HG03521 (cell line): ENCODE results near the gene PZP.
"Not testable (repeated sequence)": the region's sequence is repeated elsewhere in the genome, so short reads cannot be mapped to it uniquely, and the experiment has no call there.

Experiments
- ATAC-seq: cut with Tn5 transposase; IDR thresholded peaks from one replicate; pipeline ENCODE4 v1.9.1; 2021; ENCODE audit warnings: mild to moderate bottlenecking, moderate library complexity; ENCODE audit not compliant: unreplicated experiment

Gene PZP

DNA sequence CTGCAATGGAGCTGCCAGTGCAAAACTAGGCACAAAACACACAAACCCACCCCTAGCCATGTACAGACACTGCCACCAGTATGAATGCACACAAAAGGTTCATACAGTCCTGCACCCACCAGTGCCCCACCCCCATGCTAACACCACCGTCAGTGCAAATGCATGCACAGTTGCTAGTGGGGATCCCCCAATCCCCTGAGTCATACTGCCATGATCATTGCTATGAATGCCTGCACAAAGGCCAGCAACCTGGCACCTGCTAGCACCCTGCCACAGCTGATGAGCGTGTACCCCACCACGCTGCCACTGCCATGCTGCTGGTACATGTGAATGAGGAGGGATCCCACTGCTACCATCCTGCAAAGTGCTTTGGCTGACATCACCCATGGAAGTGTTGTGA is 23.9 kb downstream of the PZP start:
- no peak for ATAC-seq

DNA sequence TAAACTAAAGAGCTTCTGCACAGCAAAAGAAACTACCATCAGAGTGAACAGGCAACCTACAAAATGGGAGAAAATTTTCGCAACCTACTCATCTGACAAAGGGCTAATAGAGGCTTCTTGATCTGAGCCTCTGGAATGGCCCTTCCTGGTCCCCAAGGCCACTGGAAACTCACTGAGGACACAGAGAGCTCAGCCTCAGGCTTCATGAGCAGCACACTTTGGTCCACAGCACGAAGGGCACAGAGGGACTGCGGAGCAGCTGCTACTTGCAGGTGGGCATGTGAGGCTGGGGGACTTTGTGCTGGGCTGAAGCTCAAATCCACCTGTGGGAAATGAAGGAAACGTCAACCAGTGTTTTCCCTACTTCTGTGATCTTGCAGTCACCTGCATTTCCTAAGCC is 27.4 kb downstream of the PZP start:
- no peak for ATAC-seq

DNA sequence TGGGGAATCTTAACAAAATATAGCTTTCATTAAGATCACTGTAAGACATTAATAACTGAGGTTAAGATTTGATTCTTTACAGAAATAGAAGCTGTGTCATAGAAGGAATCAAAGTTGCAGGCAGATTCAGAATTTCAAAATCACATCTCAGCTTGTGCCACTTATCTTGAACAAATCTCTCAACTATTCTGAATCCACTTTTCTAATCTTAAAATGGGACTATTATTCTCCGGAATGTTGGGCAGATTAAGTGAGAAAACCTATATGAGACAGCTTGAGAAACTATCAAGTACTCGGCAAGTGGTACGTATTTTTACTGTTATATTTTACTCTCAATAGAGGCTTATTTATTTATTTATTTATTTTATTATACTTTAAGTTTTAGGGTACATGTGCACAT is 28.4 kb downstream of the PZP start:
- no peak for ATAC-seq

DNA sequence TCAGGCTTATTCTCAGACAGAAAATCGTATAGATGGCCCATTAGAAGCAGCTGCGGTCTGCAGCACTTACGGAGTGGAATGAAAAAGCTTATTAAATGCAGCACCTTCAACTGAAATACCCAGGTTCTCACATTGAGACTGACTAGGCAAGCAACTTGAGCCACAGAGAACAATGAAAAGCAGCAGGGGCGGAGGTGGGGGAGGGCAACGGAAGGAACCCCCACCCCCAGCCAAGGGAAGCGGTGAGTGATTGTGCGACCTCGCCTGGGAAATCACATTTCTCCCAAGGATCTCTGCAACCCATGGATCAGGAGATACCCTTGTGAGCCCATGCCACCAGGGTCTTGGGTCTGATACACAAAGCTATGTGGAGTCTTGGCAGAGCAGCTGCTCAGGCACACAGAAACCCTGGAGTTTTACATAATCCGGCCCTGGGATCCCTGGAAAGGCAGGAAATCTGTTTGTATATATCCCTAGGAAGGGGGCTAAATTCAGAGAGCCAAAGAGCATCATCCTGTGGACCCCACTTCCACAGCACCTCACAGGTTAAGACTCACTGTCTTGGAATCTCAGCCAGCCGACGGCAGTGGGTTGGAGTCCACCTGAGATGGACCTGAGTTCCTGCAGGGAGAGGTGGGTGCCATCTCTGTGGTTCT is 38.1 kb downstream of the PZP start:
- no peak for ATAC-seq

DNA sequence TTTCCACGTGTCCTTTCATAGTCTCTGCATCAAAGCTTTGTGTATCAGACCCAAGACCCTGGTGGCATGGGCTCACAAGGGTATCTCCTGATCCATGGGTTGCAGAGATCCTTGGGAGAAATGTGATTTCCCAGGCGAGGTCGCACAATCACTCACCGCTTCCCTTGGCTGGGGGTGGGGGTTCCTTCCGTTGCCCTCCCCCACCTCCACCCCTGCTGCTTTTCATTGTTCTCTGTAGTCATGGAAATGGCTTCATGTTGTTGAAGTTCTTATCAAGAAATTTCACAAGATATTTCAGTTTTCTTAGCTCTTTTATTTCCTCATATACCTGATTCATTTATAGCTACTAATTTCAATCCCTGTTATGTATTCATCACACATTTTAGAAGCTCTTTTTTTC is 40.9 kb downstream of the PZP start:
- ATAC-seq: not testable (repeated sequence)

DNA sequence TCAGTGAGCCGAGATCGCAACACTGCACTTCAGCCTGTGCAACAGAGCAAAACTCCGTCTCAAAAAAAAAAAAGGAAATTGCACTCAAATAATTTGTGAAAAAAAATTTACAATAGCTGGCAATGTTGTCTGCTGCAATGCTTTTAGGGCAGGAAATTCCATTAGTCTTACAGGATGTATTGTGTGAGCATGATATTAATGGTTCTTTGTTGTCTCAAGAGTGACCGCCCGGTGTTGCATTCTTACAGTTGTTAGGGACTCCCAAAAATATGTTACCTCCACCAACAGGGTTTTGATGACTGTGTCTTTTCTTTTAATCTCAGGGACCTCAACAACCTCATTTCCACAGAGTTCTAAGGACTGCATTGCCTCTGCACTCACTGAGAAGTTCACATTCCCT is 44.8 kb downstream of the PZP start:
- no peak for ATAC-seq

DNA sequence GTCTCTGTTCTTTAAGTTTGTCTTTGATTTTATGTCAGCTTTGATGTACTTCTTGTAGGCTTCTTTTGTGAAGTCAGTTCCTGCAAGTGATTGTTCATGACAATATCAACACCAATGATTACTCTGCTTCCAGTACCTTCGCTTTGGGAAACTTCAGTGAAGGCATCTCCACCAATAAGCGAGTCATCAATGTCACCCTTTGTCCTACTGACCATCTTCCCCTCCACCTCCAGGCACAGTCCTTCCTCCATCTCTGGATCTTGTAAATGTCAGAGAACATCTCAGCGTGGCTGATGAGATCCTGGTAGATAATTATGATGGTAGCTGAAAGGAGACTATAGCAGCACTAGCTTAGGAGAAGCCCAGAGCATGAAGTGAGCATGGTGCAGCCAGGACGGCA is 52.1 kb downstream of the PZP start:
- no peak for ATAC-seq

DNA sequence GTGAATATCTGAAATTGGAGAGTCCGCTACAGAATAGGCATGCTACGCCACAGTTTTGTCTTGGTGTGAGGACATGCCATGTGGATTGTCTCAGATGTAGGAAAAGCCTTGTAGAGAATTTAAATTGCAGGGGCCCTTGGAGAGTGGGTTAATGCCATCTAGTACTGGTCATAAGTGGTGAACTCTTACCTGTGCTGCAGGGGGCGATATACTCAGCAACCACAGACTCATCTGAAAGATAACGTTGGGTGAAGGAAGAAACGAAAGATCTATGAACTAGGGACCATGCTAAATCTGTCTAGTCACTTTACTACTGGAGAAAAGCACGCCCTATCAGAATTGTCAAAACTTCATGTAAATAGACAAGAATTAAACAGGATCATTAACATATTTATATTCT is 58.8 kb downstream of the PZP start:
- no peak for ATAC-seq

DNA sequence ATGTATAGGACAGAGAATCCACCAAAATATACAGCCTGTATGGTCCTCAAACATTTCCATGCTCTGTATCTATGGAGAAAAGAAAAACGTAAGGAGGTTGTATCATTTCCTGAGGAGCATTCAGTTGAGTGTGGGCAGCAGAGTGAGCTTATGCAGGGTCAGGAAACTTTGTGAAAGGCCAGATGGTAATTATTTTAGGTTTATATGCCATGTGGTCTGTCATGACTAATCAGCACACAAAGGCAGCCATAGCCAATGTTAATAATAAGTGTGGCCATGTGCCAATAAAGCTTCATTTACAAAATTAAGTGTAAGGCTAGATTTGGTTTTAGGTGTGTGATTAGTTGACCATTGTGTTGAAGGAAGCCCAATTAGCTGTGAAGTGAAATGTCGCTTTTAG is 59.3 kb downstream of the PZP start:
- no peak for ATAC-seq

DNA sequence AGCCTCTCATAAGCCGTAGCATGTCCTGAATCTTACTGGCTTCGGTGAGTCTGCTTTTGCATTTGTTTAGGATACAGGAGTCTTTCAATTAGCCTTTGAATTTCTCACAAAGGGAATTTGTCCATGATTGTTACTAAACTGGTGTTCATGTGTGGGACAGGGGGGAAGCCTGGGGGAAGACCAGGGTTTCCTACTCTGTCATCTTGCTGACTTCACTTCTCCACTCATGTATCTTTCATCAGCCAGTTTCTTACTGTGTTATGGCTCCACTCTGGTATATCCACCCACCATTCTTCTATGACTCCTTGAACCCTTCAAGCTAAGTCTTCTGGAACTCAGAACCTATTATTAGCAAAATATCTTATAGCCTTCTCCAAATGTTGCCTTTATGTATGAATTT is 60.7 kb downstream of the PZP start:
- ATAC-seq: no peak

DNA sequence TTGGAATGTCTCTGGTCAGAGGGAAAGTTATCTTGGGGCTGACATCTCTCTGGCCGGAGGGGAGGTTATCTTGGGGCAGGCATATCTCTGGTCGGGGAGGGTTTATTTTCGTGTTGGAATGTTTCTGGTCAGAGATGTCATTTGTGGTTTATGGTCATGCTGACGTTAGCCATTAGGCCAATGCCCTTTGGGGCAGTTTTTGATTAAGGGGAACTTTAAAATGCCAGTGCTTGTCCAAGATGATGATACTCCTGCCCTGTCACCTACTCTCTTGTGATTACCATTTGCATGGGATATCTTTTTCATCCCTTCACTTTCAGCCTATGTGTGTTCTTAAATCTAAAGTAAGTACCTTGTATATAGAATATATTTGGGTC is 63.5 kb downstream of the PZP start:
- no peak for ATAC-seq

DNA sequence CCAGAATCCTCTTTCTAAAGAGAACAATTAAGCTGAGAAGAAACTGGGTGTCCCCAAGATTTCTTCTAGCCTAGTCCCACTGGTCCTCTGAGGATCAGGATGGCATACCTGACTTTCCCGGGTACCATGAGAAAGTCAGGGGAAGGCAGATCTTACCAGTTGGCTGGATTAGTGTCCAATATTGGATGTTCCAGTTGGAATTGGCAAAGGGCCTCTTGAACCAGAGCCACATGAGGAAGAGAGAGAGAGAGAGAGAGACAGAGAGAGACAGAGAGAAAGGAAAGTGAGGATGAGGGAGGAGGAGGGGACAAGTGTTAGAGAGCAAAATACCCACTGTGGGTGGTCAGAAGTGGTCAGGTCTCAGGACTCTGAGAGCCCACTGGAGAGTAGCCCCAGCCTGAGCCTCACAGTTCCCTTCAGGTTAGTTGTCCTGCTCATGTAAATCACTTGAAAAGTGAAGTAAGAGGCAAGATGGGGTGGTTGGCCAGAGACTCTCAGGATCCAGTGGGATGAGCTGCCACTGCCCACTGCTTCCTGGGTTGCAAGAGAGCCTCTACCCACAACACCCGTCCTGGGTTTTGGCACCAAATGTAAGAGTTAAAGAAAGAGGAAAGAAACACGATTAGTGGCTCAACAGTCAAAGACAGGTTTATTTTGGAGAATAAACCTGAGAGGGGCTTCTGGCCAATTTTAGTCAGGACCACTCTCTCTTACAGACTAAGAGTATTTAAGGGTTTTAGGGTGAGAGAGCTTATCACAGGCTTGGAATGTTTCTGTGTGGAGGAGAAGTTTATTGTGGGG is 64.1 kb downstream of the PZP start:
- ATAC-seq: no peak

DNA sequence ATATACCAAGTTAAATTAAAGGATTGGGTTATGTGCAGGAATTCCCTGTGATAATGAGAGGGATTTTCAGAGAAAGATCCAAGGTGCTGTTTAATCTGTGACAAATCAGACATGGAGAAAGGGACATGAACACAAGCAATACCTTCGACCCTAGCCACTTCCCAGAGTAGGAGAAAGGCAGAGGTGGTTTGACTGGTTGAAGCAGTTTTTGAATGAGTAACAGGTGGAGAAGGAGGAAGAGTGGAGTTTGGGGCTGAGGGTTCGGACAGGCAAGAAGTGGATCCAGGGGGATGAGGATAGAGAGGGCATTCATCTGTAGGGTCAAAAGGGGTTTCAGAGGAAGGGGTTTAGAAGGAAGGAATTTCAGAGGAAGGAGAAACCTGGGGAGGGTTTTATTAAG is 65.1 kb downstream of the PZP start:
- no peak for ATAC-seq

DNA sequence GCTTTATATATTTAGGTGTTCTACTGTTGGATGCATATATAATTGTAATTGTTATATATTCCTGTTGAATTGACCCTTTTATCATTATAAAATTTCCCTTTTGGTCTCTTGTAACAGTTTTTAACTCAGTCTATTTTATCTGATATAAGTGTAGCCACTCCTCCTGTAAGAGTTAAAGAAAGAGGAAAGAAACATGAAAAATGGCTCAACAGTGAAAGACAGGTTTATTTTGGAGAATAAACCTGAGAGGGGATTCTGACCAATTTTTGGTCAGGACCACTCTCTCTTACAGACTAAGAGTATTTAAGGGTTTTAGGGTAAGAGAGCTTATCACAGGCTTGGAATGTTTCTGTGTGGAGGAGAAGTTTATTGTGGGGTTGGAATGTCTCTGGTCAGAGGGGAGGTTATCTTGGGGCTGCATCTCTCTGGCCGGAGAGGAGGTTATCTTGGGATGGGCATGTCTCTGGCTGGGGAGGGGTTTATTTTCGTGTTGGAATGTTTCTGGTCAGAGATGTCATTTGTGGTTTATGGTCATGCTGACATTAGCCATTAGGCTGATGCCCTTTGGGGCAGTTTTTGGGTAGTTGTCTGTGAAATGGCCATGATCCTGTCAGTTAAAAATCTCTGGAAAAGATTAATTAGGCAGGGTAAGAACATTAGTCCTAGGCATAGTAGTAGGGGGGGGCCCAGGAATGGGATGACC is 68.5 kb downstream of the PZP start:
- ATAC-seq: not testable (repeated sequence)

DNA sequence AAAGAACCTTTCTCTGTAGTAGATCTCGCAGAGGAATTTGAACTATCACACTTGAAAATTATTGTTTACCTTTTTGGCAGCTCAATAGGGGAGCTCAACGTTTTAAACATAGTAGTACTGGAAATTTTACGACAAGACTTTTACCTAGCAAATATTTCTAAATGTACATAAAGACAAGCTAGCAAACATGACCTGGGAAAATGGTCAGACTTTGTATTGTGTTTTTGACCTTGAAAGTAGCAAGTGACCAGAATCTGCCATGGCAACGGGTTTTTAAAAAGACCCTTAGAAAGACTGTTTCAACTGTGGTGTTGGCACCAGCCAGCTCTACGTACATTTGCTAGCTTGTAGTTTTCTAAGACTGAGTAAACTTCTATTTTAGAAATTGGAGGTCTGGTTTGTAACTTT is 72.3 kb downstream of the PZP start:
- no peak for ATAC-seq

DNA sequence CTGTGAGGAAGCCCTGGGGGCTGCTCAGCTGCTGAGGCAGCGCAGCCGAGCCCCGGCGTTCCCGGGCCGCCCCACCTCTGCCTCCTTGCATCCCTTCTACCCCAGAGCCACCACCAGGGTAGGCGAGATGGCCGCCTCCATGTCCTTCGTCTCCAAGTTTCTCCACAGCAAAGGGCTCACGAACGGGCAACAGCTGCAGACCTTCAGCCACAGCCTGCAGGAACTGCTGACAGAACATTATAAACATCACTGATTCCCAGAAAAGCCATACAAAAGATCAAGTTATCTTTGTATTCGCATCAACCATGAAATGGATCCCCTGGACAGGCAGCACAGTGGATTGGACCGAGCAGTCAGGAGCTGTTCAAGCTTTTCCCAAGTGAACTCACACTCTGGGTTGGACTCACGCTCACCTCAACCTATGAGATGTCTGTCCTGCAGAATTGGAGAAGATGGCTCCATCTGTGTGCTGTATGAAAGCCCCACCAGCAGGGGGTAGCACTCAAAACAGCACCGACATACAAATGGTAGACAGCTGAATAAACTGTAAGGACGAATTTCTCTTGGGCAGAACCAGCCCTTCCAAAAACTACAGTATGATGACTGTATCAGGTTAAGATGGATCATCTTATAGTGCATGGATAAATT is 73.1 kb downstream of the PZP start:
- no peak for ATAC-seq

DNA sequence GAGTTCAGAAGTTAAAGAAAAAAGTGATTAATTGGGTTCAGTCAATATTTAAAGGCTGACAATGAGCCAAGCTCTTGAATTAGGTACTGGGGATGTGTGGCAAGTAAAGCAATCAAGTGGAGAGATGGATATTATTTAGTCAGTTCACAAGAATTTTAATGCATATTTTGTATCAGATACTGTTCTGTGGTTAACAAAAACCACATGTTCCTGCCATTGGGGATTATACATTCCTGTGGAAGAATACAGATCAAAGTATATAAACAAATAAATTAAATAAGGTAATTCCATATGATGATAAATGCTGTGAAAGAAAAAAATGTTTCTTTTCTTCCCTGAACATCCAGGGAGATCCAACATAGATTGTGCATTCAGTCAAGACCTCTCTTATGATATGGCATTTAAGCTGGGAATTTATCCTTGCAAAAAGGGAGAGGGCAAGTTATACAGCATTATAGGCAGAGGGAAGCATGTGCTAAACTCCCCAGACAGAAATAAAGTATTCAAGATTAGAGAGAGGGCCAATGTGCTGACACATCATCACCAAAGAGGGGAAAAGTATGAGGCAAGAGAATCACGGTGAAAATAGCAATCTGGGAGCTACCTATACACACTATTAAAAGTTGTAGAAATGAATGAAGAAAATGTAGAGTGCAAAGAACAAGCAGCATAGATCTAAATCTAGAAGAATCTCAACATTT is 74.8 kb downstream of the PZP start:
- no peak for ATAC-seq

DNA sequence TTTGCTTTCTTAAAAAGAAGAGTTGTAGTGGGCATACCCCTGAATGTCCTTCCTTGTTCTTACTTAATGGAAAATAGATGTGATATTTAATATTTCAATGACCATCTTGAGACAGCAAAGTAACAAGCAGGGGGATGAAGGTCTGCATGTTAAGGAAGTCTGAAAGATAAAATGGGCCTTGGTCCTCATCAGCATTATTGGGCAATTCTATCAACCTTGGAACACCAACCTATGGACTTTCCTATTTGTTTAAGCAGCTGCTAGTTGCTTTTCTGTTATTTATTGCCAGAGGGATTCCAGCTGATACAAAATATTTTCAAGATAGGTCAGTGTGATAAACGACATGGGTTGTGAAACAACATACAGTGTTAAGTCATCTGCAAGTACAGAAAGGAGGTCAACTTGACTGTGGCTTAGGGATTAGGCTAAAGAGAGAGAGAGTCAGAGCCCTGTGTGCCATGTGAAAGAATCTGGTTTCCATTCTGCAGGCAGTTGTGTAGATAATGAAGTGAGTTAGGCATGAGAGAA is 76.1 kb downstream of the PZP start:
- no peak for ATAC-seq

DNA sequence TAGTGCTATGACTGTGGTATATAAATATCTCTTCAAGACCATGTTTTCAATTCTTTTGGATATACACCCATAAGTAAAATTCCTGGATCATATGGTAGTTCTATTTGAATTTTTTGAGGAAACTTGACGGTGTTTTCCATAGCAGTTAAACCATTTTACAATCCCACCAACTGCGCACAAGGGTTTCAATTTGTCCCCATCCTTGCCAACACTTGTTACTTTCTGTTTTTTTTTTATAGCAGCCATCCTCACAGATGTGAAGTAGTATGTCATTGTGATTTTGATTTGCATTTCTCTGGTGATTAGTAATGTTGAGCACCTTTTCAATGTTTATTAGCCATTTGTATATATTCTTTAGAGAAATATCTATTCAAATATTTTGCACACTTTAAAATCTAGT is 78.0 kb downstream of the PZP start:
- no peak for ATAC-seq

DNA sequence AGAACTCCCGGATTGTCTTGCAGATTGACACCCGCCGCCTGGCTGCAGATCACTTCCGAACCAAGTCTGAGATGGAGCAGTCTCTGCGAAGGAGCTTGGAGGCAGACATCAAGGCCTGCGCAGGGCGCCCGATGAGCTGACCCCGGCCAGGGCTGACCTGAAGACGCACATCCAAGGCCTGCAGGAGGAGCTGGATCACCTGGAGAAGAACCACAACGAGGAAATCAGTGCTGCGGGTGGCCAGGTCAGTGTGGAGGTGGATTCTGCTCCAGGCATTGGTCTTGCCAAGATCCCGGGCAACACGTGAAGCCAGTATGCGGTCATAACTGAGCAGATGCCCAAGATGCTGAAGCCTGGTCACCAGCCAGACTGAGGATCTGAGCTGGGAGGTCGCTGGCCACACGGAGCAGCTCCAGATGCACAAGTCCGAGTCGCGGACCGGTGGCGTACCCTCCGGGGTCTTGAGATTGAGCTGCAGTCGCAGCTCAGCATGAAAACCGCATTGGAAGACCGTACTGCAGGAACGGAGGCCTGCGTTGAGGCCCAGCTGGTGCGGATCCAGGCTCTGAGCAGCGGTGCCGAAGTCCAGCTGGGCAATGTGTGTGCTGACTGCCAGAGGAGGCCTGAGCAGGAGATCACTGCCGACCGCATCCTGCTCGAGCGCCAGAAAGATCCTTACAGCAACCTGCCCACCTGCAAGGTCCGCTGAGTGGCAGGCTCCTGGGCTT is 80.1 kb downstream of the PZP start:
- no peak for ATAC-seq
